GM19351 (cell line): ENCODE data around the gene ASB13.
A peak's percentile ranks its signal among the peaks of the same experiment; 100 is the strongest.

ENCODE experiments used
- ATAC-seq: cut with Tn5 transposase; IDR thresholded peaks from one replicate; pipeline ENCODE4 v1.9.1; 2021; ENCODE audit warnings: mild to moderate bottlenecking, moderate library complexity; ENCODE audit not compliant: unreplicated experiment

The ASB13 gene, protein sequence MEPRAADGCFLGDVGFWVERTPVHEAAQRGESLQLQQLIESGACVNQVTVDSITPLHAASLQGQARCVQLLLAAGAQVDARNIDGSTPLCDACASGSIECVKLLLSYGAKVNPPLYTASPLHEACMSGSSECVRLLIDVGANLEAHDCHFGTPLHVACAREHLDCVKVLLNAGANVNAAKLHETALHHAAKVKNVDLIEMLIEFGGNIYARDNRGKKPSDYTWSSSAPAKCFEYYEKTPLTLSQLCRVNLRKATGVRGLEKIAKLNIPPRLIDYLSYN

DNA sequence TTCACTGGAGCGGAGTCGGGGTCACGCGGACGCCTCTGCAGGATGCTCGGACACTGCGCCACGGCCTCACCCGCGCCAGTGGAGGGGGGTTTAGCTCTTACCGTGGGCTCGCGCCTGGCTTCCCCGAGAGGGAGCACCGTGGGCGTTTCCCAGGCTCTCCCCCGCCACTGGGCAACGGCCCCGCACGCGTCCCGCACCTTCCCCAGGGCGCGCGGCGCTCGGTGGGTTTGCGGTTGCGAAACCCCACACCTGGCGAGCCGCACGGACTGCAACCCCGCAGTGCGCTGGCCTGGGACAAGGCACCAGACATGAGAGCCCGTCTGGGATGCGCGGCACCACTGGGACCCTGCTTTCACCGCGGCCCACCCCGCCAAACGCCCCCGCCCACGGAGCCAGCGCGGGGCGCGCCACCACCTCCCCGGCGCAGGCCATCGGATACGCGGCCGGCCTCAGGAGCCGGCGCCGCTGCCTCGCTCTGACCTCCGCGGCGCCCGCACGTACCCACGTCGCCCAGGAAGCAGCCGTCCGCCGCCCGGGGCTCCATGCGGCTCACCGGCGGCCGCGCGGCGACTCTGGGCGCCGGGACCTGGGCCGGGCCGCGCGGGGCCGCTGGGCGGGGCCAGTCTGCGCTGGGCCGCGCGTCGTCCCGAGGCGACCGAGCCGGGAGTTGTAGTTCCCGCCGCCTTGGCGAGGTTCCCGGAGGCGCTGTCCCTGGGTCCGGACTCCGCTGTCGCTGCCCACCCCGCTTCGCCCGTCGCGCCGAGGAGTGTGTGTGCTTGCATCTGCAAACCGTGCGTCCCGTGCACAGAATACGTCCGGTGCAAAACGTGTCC is at the start of gene ASB13:
Gene ASB13 (minus strand): TSS at position 588 of the 833 bp plus-strand sequence. CDS start 44 bp downstream, at position 544.
- ATAC-seq: peak; percentile 73

DNA sequence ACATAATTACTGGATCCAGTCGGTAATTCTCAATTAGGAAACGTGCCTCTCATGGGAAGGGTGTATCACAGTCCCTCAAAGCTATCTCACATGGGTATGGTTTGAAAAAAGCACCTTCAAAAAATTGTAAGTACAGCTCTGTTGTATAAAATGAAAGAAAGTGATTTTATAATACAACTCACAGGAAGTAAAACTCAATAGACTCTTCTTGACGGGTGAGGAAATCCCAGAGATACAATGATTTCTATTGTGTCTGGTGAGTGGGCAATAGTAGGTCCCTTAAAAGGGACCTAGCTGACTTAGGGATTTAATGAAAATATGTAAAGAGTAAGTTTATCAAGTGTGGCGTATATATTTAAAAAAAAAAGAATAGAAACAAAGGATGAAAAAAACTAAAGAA is 45.2 kb upstream of the ASB13 start:
- ATAC-seq: no peak

DNA sequence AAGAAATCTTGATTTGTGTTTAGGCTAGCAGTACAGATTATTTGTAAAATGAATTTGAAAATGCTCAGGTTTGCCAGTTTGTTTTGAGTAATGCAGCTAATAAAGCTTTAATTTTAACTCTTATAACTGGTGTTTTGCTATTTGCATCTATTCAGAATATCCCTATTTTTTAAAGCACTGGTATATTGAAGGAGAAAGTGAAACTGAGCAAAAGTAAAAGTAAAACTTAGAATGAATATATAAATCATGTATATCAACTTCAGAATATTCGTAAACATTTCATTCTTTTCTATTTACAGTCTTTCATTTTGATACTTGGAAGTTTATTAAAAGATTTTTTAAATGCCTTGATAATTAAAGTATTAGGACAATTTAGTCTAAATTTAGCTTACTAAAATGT is 44.5 kb upstream of the ASB13 start:
- ATAC-seq: no peak

DNA sequence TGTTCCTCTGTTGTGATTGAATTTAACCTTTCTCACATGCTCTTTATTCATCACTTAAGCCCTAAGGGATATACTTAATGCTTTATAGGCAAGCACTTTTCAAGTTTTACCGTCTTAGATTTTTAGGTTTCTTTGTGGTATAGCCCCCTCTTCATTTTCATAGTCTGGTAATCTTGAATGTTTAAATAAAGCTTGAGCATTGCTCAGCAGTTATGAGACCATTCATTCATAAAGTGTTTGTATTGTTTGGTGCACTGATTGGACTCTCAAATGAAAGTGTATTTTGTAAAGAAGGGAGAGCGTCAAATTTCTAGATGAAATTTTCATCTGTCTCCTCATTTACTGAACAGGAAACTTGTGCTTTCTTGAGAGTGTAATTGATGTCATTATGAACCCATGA is 43.5 kb upstream of the ASB13 start:
- ATAC-seq: no peak

DNA sequence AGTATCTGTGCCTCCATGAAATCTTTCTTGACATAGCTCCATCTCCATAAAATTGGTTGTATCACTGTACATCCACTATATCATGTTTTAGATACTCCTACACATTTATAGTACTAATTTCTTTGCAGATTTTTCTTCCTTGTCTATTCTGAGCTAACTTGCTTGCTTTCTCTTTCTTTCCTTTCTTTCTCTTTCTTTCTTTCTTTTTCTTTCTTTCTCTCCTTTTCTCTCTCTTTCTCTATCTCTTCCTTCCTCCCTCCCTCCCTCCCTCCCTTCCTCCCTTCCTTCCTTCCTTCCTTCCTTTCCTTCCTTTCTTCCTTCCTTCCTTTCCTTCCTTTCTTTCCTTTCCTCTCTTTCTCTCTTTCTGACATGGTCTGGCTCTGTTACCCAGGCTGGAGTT is 42.0 kb upstream of the ASB13 start:
- ATAC-seq: no peak

DNA sequence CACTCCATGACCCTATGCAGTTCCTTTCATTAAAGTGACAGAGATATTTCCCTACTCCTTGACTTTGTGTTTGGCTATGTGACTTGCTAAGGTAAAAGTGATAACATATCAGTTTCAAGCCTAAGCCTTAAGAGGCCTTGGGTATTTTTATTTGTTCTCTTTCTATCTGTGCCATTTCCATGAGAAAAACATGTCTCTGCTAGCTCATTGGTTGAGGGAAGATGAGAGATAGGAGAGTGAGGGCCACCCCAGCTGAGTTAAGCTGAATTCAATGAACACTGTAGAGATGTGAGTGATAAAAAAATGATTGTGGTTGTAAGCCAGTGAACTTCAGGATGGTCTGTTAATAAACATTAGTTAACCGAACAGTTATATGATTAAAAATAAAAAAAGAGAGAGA is 31.7 kb upstream of the ASB13 start:
- ATAC-seq: no peak

DNA sequence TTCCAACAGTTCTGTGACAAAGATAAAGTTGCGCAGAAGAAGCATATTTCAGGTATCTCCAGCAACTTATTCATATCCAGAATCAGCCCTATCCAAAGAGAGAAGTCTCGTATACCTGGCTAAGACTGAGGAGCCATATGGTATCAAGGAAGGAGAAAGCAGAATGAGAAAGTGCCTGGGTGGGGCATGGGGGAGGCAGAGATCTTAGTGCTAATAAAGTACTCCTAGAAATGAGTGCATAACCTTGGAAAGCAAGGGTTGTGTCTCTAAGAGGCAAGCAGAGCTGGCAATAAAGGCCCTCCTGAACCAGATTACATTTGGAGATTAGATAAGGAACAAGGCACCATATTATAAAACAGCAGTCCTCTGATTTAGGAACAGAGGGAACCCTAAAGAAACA is 30.9 kb upstream of the ASB13 start:
- no peak for ATAC-seq

DNA sequence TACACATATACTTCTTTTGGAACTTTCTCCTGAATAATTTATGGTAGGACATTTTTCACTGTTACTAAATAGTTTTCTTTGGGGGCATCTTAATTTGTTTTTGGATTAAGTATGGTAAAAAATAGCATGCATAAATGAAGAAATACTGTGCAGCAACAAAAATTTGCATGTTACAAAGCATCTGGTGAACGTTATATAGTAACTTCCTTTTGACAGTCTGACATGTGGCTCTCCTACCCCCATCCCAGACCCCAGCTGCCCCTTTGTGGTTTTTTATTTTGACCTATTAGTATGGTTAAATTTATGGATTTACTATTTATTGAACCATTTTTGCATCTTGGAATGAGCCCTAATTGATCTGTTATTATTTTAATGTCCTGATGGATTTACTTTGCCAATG is 28.2 kb upstream of the ASB13 start:
- no peak for ATAC-seq

DNA sequence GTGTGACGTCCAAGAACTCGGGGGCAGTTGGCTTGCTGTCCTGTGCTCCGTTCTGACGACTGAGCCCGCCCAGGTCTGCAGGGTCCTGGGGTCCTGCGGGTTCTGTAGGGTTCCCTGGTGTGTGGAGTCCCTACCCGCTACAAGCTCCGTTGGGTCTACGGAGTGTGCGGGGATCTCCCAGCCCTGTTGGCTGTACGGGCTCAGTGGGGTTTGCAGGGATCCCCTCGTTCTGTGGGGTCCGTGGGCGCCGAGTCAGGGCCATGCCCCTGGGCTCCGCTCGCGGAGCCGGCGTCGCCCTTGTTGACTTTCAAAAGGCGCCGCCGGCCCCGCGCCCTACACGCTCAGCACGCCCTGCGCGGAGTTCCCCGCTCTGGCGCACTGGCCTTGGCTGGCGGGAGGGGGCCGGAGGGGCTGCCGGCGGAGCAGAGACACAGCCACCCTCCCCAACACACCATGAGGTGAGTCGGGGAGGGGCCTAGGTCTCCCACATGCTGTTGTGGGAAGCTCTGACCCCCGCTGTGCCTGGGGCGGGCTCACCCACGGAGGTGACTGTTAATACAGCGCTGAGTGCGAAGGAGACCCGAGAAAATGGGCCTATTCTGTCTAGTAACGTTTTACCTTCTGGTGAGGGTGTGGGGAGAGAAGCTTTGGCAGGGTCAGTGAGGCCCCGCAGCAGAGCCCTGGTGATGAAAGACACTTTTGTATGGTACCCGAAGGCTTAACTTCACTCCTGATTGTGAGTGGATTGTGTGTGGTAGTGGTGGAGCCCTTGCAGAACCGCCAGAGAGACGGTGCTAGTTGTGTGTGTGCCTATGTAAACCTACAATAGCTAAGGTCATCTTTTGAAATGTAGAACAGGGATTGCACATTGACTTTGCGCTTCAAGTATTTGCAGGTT is 26.3 kb upstream of the ASB13 start:
- peak; percentile 72 for ATAC-seq

DNA sequence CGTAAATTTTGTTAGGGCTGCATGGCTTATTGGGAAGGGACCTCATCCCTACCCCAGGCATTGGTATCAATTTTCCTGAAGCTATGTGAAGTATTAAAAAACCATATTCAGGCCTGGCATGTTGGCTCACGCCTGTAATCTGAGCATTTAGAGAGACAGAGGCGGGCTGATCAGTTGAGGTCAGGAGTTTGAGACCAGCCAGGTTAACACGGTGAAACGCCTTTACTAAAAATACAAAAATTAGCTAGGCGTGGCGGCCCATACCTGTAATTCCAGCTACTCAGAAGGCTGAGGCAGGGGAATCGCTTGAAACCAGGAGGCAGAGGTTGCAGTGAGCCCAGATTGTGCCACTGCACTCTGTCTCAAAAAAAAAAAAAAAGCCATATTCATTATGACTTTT is 25.4 kb upstream of the ASB13 start:
- ATAC-seq: no peak

DNA sequence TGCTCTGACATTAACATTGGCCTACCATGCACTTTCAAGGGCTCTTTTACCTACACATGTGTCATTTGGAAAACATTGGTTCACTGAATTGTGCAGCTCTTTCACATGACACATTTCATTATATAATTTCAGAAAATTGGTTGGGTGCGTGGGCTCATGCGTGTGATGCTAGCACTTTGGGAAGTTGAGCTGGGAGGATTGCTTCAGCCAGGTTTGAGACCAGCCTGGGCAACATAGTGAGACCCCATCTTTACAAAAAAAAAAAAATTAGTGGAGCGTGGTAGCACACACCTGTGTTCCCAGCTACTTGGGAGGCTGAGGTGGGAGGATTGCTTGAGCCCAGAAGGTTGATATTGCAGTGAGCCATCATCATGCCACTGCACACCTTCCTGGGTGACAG is 22.2 kb upstream of the ASB13 start:
- ATAC-seq: no peak

DNA sequence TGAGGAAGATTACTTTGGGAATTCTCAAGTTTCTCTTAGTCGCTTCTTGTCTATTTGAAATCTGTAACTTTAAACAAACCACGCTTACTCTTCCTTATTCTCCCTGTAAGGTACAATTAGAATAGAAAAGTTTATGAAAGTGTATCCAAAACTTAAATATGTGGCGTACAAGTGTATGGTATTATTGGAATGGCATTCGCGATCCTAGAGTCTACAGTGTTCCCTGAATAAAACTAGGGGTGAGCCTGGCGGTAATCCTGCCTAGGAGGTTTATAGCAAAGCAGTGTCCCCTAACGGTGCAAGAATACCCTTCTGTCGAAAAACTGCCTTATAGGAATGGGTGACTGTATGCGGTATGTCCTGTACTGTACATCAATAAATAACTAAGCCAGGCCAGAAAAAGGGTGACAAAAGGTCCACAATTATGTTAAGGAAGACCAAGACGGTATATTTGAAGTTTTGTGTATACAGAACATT is 19.4 kb upstream of the ASB13 start:
- no peak for ATAC-seq

DNA sequence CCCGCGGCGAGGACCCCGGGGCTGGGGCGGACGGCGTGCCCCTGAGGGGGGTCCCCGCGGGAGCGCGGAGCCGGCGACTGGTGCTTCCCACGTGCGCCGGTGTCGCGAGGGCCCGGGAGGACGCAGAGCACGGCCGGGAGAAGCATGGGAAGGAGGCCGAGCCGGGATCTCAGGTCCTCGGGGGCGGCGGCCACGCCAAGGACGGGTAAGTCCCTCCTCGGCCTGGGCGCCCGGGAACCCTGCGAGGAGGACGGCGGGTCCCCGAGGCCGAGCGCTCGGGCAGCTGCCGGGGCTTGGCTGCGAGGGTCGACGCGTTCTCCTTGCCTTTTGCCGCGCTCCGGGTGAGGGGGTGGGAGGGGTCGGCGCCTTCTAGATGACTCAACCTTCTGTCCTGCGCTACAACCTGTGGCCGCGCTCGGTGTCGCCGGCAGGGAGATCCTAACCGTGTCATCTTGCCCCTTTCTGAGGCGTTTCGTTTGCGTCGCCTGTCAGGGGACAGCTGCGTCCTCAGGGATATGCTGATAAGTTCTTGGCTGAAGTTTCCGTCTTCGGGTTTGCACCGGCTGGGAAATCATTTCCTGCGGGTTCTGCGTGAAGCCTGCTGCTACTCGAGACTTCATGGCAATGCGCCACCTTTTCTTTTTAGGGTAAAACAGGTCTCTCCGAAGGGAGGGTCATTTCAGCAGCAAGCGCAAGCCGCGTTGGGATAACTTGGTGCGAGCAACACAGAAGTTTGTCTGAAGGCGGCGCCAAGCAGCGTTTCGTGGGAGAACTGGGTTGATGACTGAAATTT is 18.8 kb upstream of the ASB13 start:
- peak; percentile 52 for ATAC-seq

DNA sequence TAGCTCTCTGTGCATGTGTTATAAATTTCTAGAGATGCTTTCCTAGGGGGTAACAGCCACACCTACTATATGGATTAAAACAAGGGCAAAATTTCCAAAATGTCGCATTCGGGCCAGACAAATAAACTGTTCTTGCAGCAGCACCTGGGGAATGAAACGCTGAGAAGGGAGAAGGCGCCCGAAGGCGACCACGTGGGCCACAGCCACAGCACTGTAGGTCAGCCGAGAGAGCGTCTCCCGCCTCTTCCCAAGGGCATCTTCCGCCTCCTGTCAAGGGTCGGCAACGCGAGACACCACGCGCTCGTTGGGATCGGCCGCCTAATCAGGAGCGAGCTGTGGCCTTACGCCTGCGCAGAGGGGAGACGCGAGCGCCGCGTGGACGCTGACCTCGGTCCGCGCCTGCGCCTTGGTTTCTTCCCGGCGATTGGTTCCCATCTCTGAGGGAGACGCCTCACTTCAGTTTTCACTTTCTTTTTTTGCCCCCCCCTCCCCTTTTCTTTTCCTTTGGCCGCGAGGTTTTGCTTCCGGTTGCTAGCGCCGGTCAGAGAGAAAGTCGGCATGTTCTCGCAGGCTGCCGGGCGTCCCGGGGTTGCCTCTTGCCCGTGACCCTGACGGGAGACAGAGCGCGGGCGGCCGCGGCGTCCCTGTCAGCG is 18.0 kb upstream of the ASB13 start, which contains the start of gene TASOR2:
Gene TASOR2 (plus strand): TSS at position 521 of the 653 bp plus-strand sequence. CDS start 35,805 bp downstream, outside the sequence.
- peak; percentile 66 for ATAC-seq

DNA sequence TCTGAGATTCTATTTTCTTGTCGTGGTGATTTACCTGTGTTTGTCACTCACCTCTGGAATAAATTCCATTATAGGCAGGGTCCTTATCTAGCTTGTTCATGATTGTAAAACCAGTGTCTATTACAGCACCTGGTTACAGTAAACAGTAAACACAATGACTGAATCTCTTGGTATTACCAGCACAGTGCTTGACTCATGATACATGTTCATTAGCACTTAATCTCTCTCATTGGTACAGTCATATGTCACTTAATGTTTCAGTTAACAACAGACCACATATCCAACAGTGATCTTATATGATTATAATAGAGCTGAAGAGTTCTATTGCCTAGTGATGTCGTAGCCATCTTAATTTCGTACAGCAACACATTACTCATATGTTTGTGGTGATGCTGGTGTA is 16.7 kb upstream of the ASB13 start:
- no peak for ATAC-seq

DNA sequence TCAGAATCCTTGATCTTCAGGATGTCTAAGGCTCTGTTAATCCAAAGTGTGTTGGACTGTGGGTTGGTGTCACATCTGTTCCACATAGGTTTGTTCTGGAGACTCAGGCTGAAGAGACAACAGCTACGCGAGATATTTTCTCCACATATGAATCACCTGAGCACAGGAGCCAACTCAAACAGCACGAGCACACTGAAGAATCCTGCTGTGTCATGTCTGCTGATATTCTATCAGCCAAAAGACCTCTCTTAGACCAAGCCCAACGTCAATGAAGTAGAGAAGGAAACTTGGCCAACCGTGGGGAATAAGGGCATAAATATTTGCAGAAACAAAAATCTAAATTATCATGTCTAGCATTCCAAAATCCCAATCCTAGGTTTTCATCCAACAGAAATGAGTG is 15.5 kb upstream of the ASB13 start:
- no peak for ATAC-seq

DNA sequence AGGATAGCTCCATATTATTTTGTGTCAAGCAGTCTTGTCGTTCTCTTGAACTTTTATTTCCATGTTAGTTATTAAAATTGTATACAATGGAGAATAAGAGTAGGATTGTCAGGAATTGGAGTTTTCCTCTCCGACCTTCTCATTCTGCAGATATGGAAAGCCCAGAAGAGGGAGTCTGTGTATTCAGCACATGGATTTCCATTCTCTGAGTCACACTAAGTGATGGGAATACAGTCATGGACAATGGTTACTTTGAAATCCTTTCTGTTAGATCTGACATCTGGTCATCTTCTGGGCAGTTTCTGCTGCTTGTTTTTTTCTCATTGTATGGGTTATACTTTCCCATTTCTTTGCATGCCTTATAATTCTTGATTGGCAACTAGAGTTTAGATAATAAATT is 13.2 kb upstream of the ASB13 start:
- no peak for ATAC-seq

DNA sequence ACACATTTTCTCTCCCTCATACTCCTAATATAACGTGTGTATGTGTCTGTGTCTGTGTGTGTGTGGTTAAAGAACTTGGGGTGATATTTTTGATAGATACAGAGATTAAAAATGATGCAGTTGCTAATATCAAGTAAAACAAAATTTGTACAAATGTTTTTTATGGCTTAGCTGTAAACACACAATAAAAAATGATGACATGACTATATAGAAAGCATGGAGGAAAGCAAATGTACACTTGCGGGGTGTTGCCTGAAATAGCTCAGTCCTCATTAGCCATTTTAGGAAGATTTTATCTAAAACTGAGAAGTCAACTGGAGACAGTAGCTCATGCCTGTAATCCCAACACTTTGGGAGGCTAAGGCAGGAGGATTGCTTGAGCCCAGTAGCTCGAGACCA is 12.6 kb upstream of the ASB13 start:
- no peak for ATAC-seq

DNA sequence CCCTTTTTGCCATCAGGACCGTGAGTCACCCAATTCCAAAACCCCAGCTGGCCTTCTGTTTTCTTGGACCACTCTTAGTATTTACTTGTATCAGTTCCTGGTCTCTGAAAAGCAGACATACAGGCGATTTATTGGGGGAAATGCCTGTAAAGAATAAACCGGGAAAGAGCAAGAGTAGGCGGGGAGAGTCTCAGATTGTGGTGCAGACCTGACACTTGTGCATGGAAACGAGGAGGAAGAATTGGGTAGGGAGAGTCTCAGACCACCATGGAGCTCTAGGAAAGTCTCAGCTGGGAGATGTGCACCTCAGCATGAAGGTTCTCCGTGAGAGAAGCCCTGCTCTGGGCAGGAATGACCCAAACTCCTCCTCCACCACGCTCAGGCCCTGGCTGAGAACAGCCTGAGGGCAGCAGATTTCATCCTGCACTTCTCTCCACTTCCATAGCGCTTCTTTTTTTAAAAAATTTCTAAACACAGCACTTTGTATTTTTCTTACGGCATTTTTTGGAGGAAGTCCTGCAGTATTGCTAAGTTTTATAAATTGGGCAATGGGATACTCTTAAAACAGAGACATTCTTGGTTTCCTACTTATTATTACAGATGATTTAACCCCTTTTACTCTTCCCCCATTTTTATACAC is 12.1 kb upstream of the ASB13 start:
- no peak for ATAC-seq
